ENCODE data around the gene UST.
"Not testable (repeated sequence)": the region's sequence is repeated elsewhere in the genome, so short reads cannot be mapped to it uniquely, and the experiment has no call there.

Gene UST

GRCh38 chr6:149089510-149089909, 342.7 kb downstream of the UST start:
- H3K4me1 ChIP-seq (ENCODE audit: control insufficient read depth, insufficient read depth, low read length, poor library complexity, severe bottlenecking), result peaks cover 10% of the 10 kb centered on the region
- H3K27ac ChIP-seq (ENCODE audit: low read depth, low read length, severe bottlenecking), result no peak overlapping the region
- no peaks in the 10 kb centered on the region for H3K36me3 ChIP-seq (ENCODE audit: control insufficient read depth, insufficient read depth, low read length)
- WGBS, 2 experiments (ENCODE audit: insufficient coverage in 2 of 2), result 93 to 95% methylated on average over 5 to 6 of the region's 8 CpGs
- no peaks in the 10 kb centered on the region for H3K9me3 ChIP-seq (ENCODE audit: control insufficient read depth, low read length)
- H3K4me3 ChIP-seq (ENCODE audit: extremely low read depth, insufficient read depth, low read length, poor library complexity, severe bottlenecking), result no peak overlapping the region

GRCh38 chr6:149090937-149091336, 344.1 kb downstream of the UST start:
- no peak overlapping the region for H3K4me3 ChIP-seq (ENCODE audit: extremely low read depth, insufficient read depth, low read length, poor library complexity, severe bottlenecking)
- peaks cover 10% of the 10 kb centered on the region for H3K4me1 ChIP-seq (ENCODE audit: control insufficient read depth, insufficient read depth, low read length, poor library complexity, severe bottlenecking)
- no peak overlapping the region for H3K27ac ChIP-seq (ENCODE audit: low read depth, low read length, severe bottlenecking)
- 74 to 90% methylated on average over 2 to 3 of the region's 4 CpGs for WGBS, 2 experiments (ENCODE audit: insufficient coverage in 2 of 2)
- H3K9me3 ChIP-seq (ENCODE audit: control insufficient read depth, low read length), result no peaks in the 10 kb centered on the region
- H3K36me3 ChIP-seq (ENCODE audit: control insufficient read depth, insufficient read depth, low read length), result no peaks in the 10 kb centered on the region

GRCh38 chr6:149093643-149094042, 346.8 kb downstream of the UST start:
- Histone ChIP-seq H3K4me3 (ENCODE audit: extremely low read depth, insufficient read depth, low read length, poor library complexity, severe bottlenecking) (no peak overlapping the region), H3K4me1 (ENCODE audit: control insufficient read depth, insufficient read depth, low read length, poor library complexity, severe bottlenecking) (peaks cover 10% of the 10 kb centered on the region), H3K9me3 (ENCODE audit: control insufficient read depth, low read length) (peaks cover 6% of the 10 kb centered on the region), H3K27ac (ENCODE audit: low read depth, low read length, severe bottlenecking) (no peak overlapping the region), H3K36me3 (ENCODE audit: control insufficient read depth, insufficient read depth, low read length) (no peaks in the 10 kb centered on the region)
- WGBS, 2 experiments (ENCODE audit: insufficient coverage in 2 of 2), result 91 to 93% methylated on average over 3 of the region's 3 CpGs

- 60% methylated on average over 1 of the region's 3 CpGs; no CpG with 5 or more reads in 1 of the 2 experiments for WGBS, 2 experiments (ENCODE audit: insufficient coverage in 2 of 2)
- Histone ChIP-seq H3K9me3 (ENCODE audit: control insufficient read depth, low read length) (peaks cover 6% of the 10 kb centered on the region), H3K4me3 (ENCODE audit: extremely low read depth, insufficient read depth, low read length, poor library complexity, severe bottlenecking) (no peak overlapping the region), H3K36me3 (ENCODE audit: control insufficient read depth, insufficient read depth, low read length) (no peaks in the 10 kb centered on the region), H3K4me1 (ENCODE audit: control insufficient read depth, insufficient read depth, low read length, poor library complexity, severe bottlenecking) (peaks cover 10% of the 10 kb centered on the region), H3K27ac (ENCODE audit: low read depth, low read length, severe bottlenecking) (no peak overlapping the region)
Measured at GRCh38 chr6:149094156-149094555, 347.3 kb downstream of the UST start.

- Histone ChIP-seq H3K27ac (ENCODE audit: low read depth, low read length, severe bottlenecking) (no peak overlapping the region), H3K4me3 (ENCODE audit: extremely low read depth, insufficient read depth, low read length, poor library complexity, severe bottlenecking) (no peak overlapping the region), H3K4me1 (ENCODE audit: control insufficient read depth, insufficient read depth, low read length, poor library complexity, severe bottlenecking) (peaks cover 10% of the 10 kb centered on the region), H3K9me3 (ENCODE audit: control insufficient read depth, low read length) (peaks cover 6% of the 10 kb centered on the region), H3K36me3 (ENCODE audit: control insufficient read depth, insufficient read depth, low read length) (no peaks in the 10 kb centered on the region)
- WGBS, 2 experiments (ENCODE audit: insufficient coverage in 2 of 2), result 60% methylated on average over 1 of the region's 2 CpGs; no CpG with 5 or more reads in 1 of the 2 experiments
Measured at GRCh38 chr6:149094934-149095351, 348.1 kb downstream of the UST start.

GRCh38 chr6:149095842-149096241, 349.0 kb downstream of the UST start:
- H3K27ac ChIP-seq (ENCODE audit: low read depth, low read length, severe bottlenecking), result no peak overlapping the region
- peaks cover 10% of the 10 kb centered on the region for H3K4me1 ChIP-seq (ENCODE audit: control insufficient read depth, insufficient read depth, low read length, poor library complexity, severe bottlenecking)
- no peak overlapping the region for H3K4me3 ChIP-seq (ENCODE audit: extremely low read depth, insufficient read depth, low read length, poor library complexity, severe bottlenecking)
- H3K9me3 ChIP-seq (ENCODE audit: control insufficient read depth, low read length), result peaks cover 6% of the 10 kb centered on the region
- no peaks in the 10 kb centered on the region for H3K36me3 ChIP-seq (ENCODE audit: control insufficient read depth, insufficient read depth, low read length)
- WGBS, 2 experiments (ENCODE audit: insufficient coverage in 2 of 2), result no CpG with 5 or more reads among the region's 1 CpG

GRCh38 chr6:149097794-149098193, 351.0 kb downstream of the UST start:
- no CpG with 5 or more reads among the region's 2 CpGs for WGBS, 2 experiments (ENCODE audit: insufficient coverage in 2 of 2)

GRCh38 chr6:149098700-149099276, 352.0 kb downstream of the UST start:
- Histone ChIP-seq H3K4me3 (ENCODE audit: extremely low read depth, insufficient read depth, low read length, poor library complexity, severe bottlenecking) (no peak overlapping the region), H3K27ac (ENCODE audit: low read depth, low read length, severe bottlenecking) (no peak overlapping the region), H3K36me3 (ENCODE audit: control insufficient read depth, insufficient read depth, low read length) (no peaks in the 10 kb centered on the region), H3K9me3 (ENCODE audit: control insufficient read depth, low read length) (peaks cover 6% of the 10 kb centered on the region), H3K4me1 (ENCODE audit: control insufficient read depth, insufficient read depth, low read length, poor library complexity, severe bottlenecking) (peaks cover 7% of the 10 kb centered on the region)
- 80 to 100% methylated on average over 1 of the region's 4 CpGs for WGBS, 2 experiments (ENCODE audit: insufficient coverage in 2 of 2)

More at GRCh38 chr6:149097794-149098193, 351.0 kb downstream of the UST start:
- peaks cover 6% of the 10 kb centered on the region for H3K9me3 ChIP-seq (ENCODE audit: control insufficient read depth, low read length)
- H3K36me3 ChIP-seq (ENCODE audit: control insufficient read depth, insufficient read depth, low read length), result no peaks in the 10 kb centered on the region
- no peak overlapping the region for H3K4me3 ChIP-seq (ENCODE audit: extremely low read depth, insufficient read depth, low read length, poor library complexity, severe bottlenecking)
- peaks cover 10% of the 10 kb centered on the region for H3K4me1 ChIP-seq (ENCODE audit: control insufficient read depth, insufficient read depth, low read length, poor library complexity, severe bottlenecking)
- H3K27ac ChIP-seq (ENCODE audit: low read depth, low read length, severe bottlenecking), result no peak overlapping the region

- no peaks in the 10 kb centered on the region for H3K36me3 ChIP-seq (ENCODE audit: control insufficient read depth, insufficient read depth, low read length)
- H3K27ac ChIP-seq (ENCODE audit: low read depth, low read length, severe bottlenecking), result no peak overlapping the region
- no peak overlapping the region for H3K4me3 ChIP-seq (ENCODE audit: extremely low read depth, insufficient read depth, low read length, poor library complexity, severe bottlenecking)
- no peaks in the 10 kb centered on the region for H3K4me1 ChIP-seq (ENCODE audit: control insufficient read depth, insufficient read depth, low read length, poor library complexity, severe bottlenecking)
- H3K9me3 ChIP-seq (ENCODE audit: control insufficient read depth, low read length), result peaks cover 5% of the 10 kb centered on the region
Measured at GRCh38 chr6:149102324-149102723, 355.5 kb downstream of the UST start.

GRCh38 chr6:149103950-149104349, 357.1 kb downstream of the UST start:
- WGBS, 2 experiments (ENCODE audit: insufficient coverage in 2 of 2), result 100% methylated on average over 2 of the region's 3 CpGs
- not testable (repeated sequence) for H3K9me3 ChIP-seq (ENCODE audit: control insufficient read depth, low read length); H3K27ac ChIP-seq (ENCODE audit: low read depth, low read length, severe bottlenecking); H3K36me3 ChIP-seq (ENCODE audit: control insufficient read depth, insufficient read depth, low read length); H3K4me3 ChIP-seq (ENCODE audit: extremely low read depth, insufficient read depth, low read length, poor library complexity, severe bottlenecking); H3K4me1 ChIP-seq (ENCODE audit: control insufficient read depth, insufficient read depth, low read length, poor library complexity, severe bottlenecking)

GRCh38 chr6:149107520-149107919, 360.7 kb downstream of the UST start:
- H3K36me3 ChIP-seq (ENCODE audit: control insufficient read depth, insufficient read depth, low read length), result no peaks in the 10 kb centered on the region
- H3K4me1 ChIP-seq (ENCODE audit: control insufficient read depth, insufficient read depth, low read length, poor library complexity, severe bottlenecking), result no peaks in the 10 kb centered on the region
- WGBS, 2 experiments (ENCODE audit: insufficient coverage in 2 of 2), result 86 to 92% methylated on average over 3 to 4 of the region's 5 CpGs
- H3K4me3 ChIP-seq (ENCODE audit: extremely low read depth, insufficient read depth, low read length, poor library complexity, severe bottlenecking), result no peak overlapping the region
- H3K9me3 ChIP-seq (ENCODE audit: control insufficient read depth, low read length), result no peaks in the 10 kb centered on the region
- H3K27ac ChIP-seq (ENCODE audit: low read depth, low read length, severe bottlenecking), result no peak overlapping the region
